AG08396 (cell line): ENCODE measurements around the gene AQP5.

Source experiments
- DNase-seq: peaks from one replicate; pipeline ENCODE4 v3.0.0; 2012; ENCODE audit warnings: low spot score, mixed read lengths

Gene AQP5

GRCh38 chr12:49950273-49951251, 11.1 kb upstream of the AQP5 start, which contains the start of gene AQP2:
TSS of gene AQP2 (plus strand) at chr12:49950737. CDS start at chr12:49950831, 94 bp downstream.
- DNase-seq: no peak

DNA sequence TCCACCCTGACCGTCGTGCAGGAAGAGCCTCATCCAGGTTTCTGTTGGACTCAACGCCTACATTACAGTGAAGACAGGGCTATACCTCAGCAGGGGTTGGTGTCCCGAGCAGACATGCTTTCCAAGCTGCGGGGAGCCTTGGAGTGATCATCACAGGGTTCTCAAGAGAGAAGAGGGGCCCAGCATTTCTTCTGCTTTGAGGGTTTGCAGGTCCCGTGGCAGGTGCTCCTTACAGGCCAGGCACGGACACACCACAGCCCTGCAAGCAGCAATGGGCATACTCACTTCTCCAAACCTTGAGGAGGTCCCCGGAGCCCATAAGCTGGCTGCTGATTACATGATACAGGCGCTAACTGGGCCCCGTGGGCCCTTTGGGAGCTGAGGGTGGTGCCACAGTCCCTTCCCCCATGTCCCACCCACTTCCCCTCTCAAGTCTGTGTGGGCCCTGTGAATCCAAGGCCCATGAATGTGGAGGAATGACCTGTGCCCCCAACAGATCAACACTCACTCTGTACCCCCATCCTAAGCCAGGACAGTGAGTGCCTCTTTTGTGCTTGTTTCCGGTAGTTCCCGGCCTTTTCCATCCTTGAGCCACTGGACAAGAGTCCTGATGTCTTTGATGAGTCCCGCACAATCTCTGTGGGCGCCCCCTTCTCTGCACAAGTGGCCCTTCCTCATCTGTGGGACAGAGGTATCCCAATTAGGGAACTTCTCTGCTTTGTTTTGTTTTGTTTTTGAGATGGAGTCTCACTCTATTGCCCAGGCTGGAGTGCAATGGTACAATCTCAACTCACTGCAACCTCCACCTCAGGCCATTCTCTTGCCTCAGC, 10.0 kb upstream of the AQP5 start:
- no peak for DNase-seq

DNA sequence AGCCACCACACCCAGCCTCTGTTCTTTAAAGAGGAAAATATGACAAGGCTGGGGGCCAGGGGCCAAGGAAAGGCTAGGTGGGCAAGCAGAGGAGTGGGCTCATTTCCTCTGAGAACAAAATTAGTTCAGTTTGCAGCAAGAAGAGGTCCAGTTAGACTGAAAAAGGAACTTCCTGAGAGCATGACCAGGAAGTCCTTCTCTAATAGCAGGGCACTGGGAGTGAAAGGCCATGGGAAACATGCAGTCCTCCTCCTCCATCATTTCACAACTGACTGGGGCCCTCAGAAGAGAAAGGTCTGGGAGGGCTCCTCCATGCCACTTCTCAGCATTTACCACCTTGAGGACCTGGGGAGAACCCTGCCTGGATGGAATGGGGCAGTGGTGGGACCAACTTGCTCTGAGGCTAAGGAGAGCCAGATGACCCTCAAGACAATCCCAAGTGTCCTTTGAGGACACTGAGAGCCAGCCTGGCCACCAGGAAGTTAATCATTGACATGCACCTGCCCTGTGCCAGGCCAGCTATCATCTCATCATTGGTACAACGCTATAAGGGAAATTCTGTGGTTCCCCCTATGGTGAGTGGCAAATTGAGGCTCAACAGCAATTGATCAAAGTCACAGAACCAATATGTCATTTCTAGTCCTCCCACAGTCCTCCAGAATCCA, 9.1 kb upstream of the AQP5 start:
- DNase-seq: no peak

- no peak for DNase-seq
These were observed 8.5 kb upstream of the AQP5 start for GRCh38 chr12:49953151-49953550.

DNA sequence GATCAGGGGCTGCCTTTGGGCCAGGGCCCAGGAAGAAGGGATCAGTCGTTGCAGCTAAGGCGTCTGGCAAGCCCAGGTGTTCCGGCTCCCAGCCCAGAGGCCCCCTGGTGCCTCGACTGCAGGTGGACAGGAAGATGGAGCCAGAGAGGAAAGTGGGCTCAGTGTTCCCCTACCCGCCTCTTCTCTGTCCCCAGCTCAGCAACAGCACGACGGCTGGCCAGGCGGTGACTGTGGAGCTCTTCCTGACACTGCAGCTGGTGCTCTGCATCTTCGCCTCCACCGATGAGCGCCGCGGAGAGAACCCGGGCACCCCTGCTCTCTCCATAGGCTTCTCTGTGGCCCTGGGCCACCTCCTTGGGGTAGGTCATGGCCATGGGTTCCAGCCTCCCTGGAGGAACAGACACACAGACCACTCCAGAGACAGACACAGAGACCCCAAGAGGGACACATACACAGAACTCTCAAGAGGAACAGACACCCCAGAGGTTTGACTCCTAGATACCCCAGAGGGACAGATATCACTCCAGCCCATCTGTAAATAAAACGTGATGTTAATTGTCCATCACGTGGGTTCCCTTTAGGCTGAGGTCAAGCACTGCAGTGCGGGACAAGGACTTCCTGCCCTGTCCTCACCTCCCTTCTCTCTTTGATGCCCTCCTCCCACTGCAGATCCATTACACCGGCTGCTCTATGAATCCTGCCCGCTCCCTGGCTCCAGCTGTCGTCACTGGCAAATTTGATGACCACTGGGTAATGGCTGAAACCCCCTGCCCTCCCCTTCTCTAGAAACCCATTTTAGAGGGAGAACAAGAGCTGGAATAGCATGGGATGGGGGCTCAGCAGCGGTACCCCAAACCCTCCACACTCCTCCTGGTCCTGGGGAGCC, 7.5 kb upstream of the AQP5 start:
- no peak for DNase-seq

GRCh38 chr12:49954863-49955830, 6.5 kb upstream of the AQP5 start:
- no peak for DNase-seq

GRCh38 chr12:49955899-49956662, 5.6 kb upstream of the AQP5 start:
- DNase-seq: no peak

- no peak for DNase-seq
These were observed 4.8 kb upstream of the AQP5 start for GRCh38 chr12:49956663-49957569.

DNA sequence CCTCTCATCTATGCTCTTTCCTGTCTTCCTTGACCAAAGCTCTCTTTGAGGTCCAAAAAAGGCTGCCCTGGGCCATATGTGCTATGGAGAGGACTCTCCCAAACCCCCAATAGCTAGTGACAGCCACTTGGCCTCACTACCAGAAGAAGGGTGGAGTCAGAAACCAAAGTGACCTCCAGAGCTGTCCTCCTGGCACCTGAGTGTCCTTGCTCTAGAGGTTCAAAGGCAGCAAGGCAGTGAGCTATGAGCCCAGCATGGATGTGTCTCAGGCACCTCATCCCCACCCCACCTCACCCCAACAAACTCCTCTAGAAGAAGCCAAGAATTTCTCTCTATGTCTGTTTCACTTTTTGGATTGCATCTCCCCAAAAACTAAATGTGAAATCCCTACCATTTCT, 4.1 kb upstream of the AQP5 start:
- no peak for DNase-seq

DNA sequence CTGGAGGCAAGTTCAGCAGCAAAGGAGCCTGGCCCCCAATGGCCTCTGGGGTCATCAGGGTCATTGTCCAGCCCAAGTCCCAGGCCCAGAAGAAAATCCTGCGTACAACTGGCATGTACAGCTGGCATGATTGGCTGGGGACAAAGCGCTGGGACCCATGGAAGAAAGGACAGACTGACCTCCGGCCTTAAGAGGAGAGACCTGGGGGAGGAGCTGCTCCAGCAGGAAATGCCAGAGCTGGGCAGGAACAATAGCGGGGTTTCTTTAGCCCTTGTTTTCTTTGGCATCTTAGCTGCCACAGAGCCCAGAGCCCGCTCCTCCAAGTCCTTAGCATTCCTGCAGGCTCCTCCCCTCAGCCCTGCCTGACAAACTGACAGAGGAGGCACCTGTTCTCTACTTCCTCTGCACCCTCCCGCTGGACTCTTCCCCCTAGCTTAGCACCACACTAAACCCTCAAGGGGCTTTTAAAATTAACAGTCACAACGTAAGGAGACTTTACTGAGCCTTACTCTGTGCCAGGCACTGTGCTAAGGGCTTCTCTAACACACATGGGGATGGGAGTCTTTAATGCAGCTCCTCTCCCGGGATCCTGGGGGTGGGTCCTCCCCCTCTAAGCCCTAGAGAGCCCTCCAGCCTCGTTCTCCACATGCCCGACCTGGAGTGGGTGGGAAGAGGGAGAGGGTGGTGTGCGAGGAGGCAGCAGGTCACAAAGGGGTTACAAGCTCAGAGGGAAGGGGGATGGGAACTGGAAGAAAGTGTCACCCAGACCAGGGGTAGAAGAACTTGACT, 1.8 kb upstream of the AQP5 start:
- no peak for DNase-seq

DNA sequence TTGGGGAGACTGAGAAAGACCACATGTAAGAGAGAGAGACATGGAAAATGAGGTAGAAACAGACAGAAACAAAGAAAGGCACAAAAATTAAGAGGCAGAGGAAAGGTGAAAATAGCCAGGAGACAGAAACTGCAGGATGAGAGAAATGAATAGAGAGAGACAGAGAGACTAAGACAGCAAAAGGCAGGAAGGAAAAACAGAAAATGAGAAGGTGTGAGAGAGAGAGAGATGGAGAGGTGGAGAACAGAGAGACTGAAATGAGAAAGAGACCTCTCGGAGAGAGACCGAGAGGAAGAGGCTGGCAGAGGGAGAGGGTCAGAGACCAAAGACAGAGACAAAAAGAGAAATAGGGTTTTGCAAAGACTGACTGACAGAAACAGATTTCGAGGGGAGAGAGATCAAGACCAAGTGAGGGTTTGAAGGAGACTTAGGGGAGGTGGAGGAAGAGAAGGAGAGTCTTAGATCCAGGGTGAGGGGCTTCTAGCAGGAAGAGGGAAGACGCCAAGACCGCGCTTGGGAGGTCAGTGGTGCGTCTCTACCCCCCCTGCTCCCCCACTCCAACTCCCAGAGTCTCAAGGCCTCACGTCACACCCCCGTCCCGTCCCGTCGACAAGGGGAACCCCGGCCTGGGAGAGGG, 1.1 kb upstream of the AQP5 start:
- no peak for DNase-seq

GRCh38 chr12:49961993-49962764, 507 bp downstream of the AQP5 start:
- no peak for DNase-seq

GRCh38 chr12:49962861-49963765, 1.4 kb downstream of the AQP5 start:
- no peak for DNase-seq

DNA sequence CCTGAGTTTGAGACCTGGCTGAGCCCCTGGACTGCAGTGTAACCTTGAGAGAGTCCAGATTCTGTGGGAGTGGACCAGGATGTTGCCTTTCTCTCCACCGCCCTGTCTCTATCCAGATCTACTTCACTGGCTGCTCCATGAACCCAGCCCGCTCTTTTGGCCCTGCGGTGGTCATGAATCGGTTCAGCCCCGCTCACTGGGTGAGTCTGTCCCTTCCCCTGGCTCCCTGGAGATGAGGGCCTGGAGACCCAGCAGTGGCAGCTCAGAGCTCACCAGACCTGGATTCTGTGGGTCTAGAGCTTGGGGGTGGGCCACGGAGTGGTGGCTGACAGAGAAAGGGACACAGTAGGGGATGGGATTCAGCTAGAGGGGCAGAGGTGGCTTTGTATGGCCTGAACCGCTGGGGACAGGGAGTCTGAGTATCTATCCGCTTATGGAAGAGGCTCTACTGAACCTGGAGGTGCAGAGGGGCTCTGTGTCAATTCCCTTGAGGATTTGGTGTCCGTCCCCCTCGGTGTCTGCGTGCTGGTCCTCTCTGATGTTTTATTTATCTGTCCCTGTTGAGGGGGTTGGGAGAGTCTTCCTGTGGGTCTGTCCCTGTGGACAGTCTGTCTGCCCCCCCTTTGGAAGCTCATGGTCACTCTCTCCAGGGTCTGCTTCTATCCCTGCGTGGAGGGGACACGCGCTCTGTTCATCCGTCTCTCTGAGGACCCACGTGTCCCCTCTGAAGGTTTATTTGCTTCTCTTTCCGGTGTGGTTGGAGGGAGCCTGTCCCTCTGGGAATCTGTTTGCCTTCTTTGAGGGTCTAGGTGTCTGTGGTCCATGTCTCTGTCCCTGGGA, 2.5 kb downstream of the AQP5 start:
- no peak for DNase-seq
